Measurements from ENCODE around the gene JAK3.

The JAK3 gene

DNA sequence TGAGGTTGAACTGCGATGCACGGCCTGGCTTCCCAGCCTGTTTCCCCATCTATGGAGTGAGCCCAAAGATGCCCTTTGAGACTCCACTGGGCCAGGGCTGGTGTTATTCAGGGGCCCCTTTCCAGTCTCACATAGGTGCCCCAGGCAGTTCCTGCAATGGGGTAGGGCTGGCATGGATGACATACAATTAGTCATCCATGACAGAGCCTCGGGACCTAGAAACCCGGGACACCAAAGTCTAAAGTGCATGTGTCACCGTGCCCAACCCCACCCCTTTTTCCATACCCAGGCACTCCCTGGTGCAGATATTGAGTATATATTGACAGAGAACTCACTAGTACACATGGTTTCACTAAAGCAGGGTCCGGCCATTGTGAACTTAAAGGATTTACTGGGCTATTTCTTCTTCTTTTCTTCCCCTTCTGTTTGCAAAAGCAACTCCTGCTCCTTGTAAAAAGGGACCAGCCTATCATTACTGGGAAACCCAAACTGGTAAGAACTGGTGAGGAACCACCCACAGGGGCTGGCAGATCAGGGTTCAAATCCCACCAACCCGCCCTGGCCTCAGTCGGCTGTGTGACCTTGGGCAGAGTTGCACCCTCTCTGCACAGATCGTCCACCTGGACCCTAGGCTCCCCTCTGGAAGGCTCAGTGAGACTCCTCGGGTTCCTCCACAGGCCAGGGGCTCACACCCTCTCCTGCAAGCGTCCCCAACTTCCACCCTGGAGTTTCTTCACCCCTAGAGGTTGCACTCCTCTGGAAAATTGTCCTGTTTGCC lies 50.2 kb downstream of the JAK3 start:
- no peaks in the 10 kb centered on the region for H3K9me3 Mint-ChIP-seq
- peaks cover 77% of the 10 kb centered on the region for H3K27me3 Mint-ChIP-seq (ENCODE audit: low read depth)
- H3K36me3 Mint-ChIP-seq (ENCODE audit: low read depth) = no peaks in the 10 kb centered on the region
- no peak overlapping the region for H3K27ac Mint-ChIP-seq
- no peak overlapping the region for H3K4me3 Mint-ChIP-seq
- TF ChIP-seq, protein P1, sequence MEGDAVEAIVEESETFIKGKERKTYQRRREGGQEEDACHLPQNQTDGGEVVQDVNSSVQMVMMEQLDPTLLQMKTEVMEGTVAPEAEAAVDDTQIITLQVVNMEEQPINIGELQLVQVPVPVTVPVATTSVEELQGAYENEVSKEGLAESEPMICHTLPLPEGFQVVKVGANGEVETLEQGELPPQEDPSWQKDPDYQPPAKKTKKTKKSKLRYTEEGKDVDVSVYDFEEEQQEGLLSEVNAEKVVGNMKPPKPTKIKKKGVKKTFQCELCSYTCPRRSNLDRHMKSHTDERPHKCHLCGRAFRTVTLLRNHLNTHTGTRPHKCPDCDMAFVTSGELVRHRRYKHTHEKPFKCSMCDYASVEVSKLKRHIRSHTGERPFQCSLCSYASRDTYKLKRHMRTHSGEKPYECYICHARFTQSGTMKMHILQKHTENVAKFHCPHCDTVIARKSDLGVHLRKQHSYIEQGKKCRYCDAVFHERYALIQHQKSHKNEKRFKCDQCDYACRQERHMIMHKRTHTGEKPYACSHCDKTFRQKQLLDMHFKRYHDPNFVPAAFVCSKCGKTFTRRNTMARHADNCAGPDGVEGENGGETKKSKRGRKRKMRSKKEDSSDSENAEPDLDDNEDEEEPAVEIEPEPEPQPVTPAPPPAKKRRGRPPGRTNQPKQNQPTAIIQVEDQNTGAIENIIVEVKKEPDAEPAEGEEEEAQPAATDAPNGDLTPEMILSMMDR (IDR thresholded peaks at IDR 0.05; ENCODE audit: unreplicated experiment in 3 of 3) = no peak
- no peaks in the 10 kb centered on the region for H3K4me1 Mint-ChIP-seq

DNA sequence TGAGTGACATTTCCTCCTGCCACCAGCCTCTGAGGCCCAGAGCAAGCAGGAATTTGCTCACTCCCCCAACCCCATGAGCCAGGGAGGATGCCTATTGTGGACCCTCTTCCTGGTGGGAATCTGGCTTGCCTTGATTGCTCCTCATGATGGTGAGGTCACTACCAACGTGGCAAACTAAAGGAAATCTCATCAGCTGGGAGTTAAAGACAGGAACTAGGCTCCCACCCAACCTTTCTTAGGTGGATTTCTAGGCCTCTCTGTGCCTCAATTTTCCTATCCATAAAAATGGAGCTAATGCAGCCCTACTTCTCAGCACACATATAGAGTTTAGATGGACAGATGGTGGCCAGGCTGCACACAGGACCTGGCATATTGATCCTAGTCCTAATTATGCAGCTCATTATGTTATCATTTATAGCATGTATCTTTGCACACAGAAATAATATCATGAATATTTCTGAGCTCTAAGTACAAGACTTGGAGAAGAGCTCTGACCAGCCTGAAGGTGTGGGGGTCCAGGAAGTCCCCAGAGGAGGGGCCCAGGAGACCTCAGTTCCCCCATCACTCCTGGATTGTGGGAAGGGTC lies 50.9 kb downstream of the JAK3 start:
- Mint-ChIP-seq H3K9me3 (no peaks in the 10 kb centered on the region), H3K4me3 (no peak overlapping the region), H3K27me3 (ENCODE audit: low read depth) (peaks cover 79% of the 10 kb centered on the region), H3K36me3 (ENCODE audit: low read depth) (no peaks in the 10 kb centered on the region), H3K27ac (no peak overlapping the region), H3K4me1 (no peaks in the 10 kb centered on the region)
- TF ChIP-seq, protein P1 (IDR thresholded peaks at IDR 0.05; ENCODE audit: unreplicated experiment in 3 of 3) = no peak

DNA sequence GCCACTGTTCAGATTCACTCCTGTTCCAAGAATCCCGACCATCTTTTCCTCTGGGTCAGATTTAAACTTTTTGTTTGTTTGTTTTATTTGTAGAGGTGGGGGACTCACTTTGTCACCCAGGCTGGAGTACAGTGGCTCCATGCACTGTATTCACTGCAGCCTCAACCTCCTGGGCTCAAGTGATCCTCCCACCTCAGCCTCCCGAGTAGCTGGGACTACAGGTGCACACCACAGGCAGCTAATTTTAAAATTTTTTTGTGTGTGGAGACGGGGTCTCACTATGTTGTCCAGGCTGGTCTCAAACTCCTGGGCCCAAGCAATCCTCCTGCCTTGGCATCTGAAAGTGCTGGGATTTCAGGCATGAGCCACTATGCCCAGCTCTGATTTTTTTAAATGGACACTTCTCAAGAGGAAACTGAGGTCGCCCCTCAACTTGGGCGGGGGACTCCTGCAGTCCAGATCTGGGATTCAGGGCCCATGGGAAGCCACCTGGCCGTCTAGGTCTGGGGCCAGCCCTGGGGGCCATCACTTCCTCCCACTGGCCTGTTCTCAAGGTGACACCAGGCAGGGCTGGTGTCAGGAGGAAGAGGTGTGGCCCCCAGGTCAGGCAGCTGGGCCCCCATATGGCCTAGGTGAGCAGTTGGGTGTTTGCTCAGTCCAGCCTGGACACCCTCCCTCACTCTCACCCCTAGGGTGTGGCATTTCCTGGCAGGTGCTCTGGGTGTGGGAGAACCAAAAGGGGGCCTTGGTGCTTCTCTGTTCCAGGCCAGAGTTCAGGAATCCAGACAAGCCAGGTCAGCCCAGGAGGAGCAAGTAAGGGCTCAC lies 51.6 kb downstream of the JAK3 start:
- TF ChIP-seq, protein P1 (IDR thresholded peaks at IDR 0.05; ENCODE audit: unreplicated experiment in 3 of 3) = no peak
- Mint-ChIP-seq H3K4me1 (peaks cover 5% of the 10 kb centered on the region), H3K27me3 (ENCODE audit: low read depth) (peaks cover 82% of the 10 kb centered on the region), H3K4me3 (no peak overlapping the region), H3K27ac (no peak overlapping the region), H3K36me3 (ENCODE audit: low read depth) (no peaks in the 10 kb centered on the region), H3K9me3 (no peaks in the 10 kb centered on the region)

DNA sequence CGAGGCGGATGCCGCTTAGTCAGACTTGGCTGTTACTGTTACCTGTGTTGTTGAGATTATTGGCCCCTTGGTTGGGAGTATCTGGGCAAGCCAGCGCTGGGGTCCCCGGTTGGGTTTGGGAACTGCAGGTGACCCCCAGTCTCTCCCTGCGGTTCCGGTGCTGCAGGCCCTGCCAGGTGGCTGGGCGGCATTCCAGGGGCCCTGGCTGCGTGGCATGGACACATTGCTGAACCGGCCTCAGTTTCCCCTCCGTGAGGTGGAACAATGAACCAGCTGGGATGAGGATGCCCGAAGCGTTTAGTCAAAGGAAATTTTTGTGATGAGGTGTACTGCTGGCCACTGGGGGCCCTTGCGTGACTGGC lies 52.3 kb downstream of the JAK3 start:
- Mint-ChIP-seq H3K4me3 (no peak overlapping the region), H3K9me3 (no peaks in the 10 kb centered on the region), H3K27ac (no peak overlapping the region), H3K27me3 (ENCODE audit: low read depth) (peaks cover 75% of the 10 kb centered on the region), H3K36me3 (ENCODE audit: low read depth) (no peaks in the 10 kb centered on the region), H3K4me1 (peaks cover 5% of the 10 kb centered on the region)
- TF ChIP-seq, protein P1 (IDR thresholded peaks at IDR 0.05; ENCODE audit: unreplicated experiment in 3 of 3) = no peak

DNA sequence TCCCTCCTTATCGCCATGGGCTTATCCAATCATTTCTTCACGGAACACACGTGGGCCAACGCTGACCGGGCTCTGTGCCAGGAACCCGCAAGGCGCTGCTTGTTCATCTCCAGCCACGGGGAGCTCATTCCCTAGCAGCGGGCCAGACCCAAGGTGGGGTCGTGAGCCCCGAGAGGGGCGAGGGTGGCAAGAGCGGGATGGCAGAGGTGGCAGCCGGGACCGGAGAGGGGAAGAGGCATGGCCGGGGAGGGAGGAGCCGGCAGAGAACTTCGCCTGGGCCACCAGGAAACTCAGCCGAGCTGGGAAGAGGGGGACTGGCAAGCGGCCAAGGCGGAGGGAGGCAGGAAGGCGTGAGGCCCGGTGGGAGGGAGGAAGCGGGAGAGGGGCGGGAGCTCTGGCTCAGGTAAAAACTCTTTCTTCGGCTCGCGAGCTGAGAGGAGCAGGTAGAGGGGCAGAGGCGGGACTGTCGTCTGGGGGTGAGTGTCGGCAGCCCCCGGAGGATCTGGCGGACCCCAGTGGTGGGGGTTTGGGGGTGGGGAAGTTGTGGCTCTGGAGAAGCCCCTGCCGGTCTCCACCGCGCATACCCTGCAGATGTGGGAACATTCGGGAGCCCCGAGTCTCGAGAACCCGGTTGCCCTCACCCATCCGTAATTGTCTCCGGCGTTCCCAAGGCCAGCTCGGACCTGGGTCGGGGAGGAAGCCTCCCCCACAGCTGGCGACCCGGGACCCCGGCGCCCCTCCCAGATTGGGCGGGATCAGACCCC lies 52.9 kb downstream of the JAK3 start, which contains the start of gene B3GNT3:
B3GNT3 (plus strand) TSS at position 408 of the 764 bp plus-strand sequence. CDS start 12,670 bp downstream, outside the sequence.
- Mint-ChIP-seq H3K36me3 (ENCODE audit: low read depth) (no peaks in the 10 kb centered on the region), H3K27ac (no peak within 1 kb of the TSS), H3K9me3 (no peaks in the 10 kb centered on the region), H3K27me3 (ENCODE audit: low read depth) (peaks cover 81% of the 10 kb centered on the region), H3K4me1 (peaks cover 5% of the 10 kb centered on the region), H3K4me3 (peak within 1 kb of the TSS in 1 of 3 experiments; percentile 9)
- TF ChIP-seq, protein P1 (IDR thresholded peaks at IDR 0.05; ENCODE audit: unreplicated experiment in 3 of 3) = no peak

All from nephron (organoid).